GM23338 (cell line): Measurements from ENCODE around the gene ZNF532. TPM values are rescaled to one million over a fixed set of nuclear protein-coding genes. Genes with fewer than 3 reads are reported as not detected.

Experiments used
- ATAC-seq: fragments of 200-7000 bp; cut with Tn5 transposase; 3 replicates; pipeline ENCODE4 v1.9.1; 2020
- DNase-seq: peaks from one replicate; pipeline ENCODE4 v3.0.0-alpha.2; 2015; ENCODE audit warnings: low spot score
- H2AFZ ChIP-seq: fragments of 200-600 bp; sonication (generic); 2 replicates; pipeline ENCODE4 v1.8.0; 2016; ENCODE audit warnings: antibody characterized with exemption, mild to moderate bottlenecking, moderate library complexity
- H3F3A ChIP-seq: fragments of 200-600 bp; sonication (generic); replicated peaks from 2 replicates; pipeline ENCODE4 v1.8.0; 2017; ENCODE audit warnings: antibody characterized with exemption, mixed run types, low read depth
- H3K27ac ChIP-seq: fragments of 200-600 bp; sonication (generic); 2 replicates; pipeline ENCODE4 v1.6.1; 2016; ENCODE audit warnings: low read depth
- H3K27me3 ChIP-seq: fragments of 200-600 bp; sonication (generic); 2 replicates; pipeline ENCODE4 v1.8.0; 2016; ENCODE audit warnings: mild to moderate bottlenecking, mixed run types, moderate library complexity; ENCODE audit not compliant: insufficient read depth
- H3K36me3 ChIP-seq: fragments of 200-600 bp; sonication (generic); 2 replicates; pipeline ENCODE4 v1.8.0; 2016; ENCODE audit warnings: mild to moderate bottlenecking; ENCODE audit not compliant: insufficient read depth
- H3K4me1 ChIP-seq: fragments of 200-600 bp; sonication (generic); 2 replicates; pipeline ENCODE4 v1.8.0; 2016; ENCODE audit warnings: mild to moderate bottlenecking, moderate library complexity; ENCODE audit not compliant: insufficient read depth
- H3K4me2 ChIP-seq: fragments of 200-600 bp; sonication (generic); 2 replicates; pipeline ENCODE4 v1.7.1; 2017; ENCODE audit warnings: mixed run types
- H3K4me3 ChIP-seq: fragments of 200-600 bp; sonication (generic); 2 replicates; pipeline ENCODE4 v1.6.1; 2016; ENCODE audit warnings: mixed run types
- H3K79me2 ChIP-seq: fragments of 200-600 bp; sonication (generic); replicated peaks from 2 replicates; pipeline ENCODE4 v1.8.0; 2017; ENCODE audit warnings: mild to moderate bottlenecking; ENCODE audit not compliant: insufficient read depth
- H3K9me2 ChIP-seq: fragments of 200-600 bp; sonication (generic); 2 replicates; pipeline ENCODE4 v1.8.0; 2017; ENCODE audit not compliant: insufficient read depth
- H4K20me1 ChIP-seq: fragments of 200-600 bp; sonication (generic); replicated peaks from 2 replicates; pipeline ENCODE4 v1.8.0; 2017; ENCODE audit warnings: mild to moderate bottlenecking; ENCODE audit not compliant: insufficient read depth
- H3K27ac Mint-ChIP-seq: 2 replicates; pipeline ENCODE4 v1.8.0; 2020; ENCODE audit warnings: inconsistent platforms, mild to moderate bottlenecking, moderate library complexity, mixed read lengths
- H3K27me3 Mint-ChIP-seq: 3 replicates; pipeline ENCODE4 v1.8.0; 2022; ENCODE audit warnings: low read depth, mild to moderate bottlenecking, moderate library complexity, mixed read lengths, inconsistent platforms; ENCODE audit not compliant: insufficient read depth, poor library complexity
- H3K36me3 Mint-ChIP-seq: 3 replicates; pipeline ENCODE4 v1.8.0; 2021; ENCODE audit warnings: low read depth, mild to moderate bottlenecking, inconsistent platforms, moderate library complexity, mixed read lengths
- H3K4me1 Mint-ChIP-seq: 3 replicates; pipeline ENCODE4 v1.8.0; 2020; ENCODE audit warnings: mild to moderate bottlenecking, inconsistent platforms, mixed read lengths
- H3K4me3 Mint-ChIP-seq: 3 replicates; pipeline ENCODE4 v1.8.0; 2021; ENCODE audit warnings: moderate library complexity, mild to moderate bottlenecking, inconsistent platforms, mixed read lengths
- H3K9me3 Mint-ChIP-seq: 3 replicates; pipeline ENCODE4 v1.8.0; 2020; ENCODE audit warnings: moderate library complexity, mild to moderate bottlenecking, inconsistent platforms, mixed read lengths
- EZH2 ChIP-seq: fragments of 200-600 bp; sonication (generic); IDR thresholded peaks from one replicate; pipeline ENCODE4 v1.8.0; 2017; ENCODE audit warnings: antibody characterized with exemption, mild to moderate bottlenecking, low read depth; ENCODE audit not compliant: unreplicated experiment
- EZH2phosphoT487 ChIP-seq: fragments of 200-600 bp; sonication (generic); IDR thresholded peaks from one replicate; pipeline ENCODE4 v1.8.1; 2018; ENCODE audit warnings: antibody characterized with exemption; ENCODE audit not compliant: unreplicated experiment
- NANOG ChIP-seq: IDR thresholded peaks from 2 replicates; pipeline ENCODE4 v1.6.1; 2016; ENCODE audit warnings: antibody characterized with exemption, borderline replicate concordance
- ZNF331 ChIP-seq: fragments of 250-450 bp; sonication (Bioruptor Pico); IDR thresholded peaks from 2 replicates; pipeline ENCODE4 v1.5.0; 2020; ENCODE audit warnings: low read depth, mild to moderate bottlenecking, moderate library complexity
- ZNF462 ChIP-seq: fragments of 250-450 bp; sonication (Bioruptor Pico); IDR thresholded peaks from 2 replicates; pipeline ENCODE4 v1.5.0; 2020; ENCODE audit warnings: mild to moderate bottlenecking, moderate library complexity
- polyA plus RNA-seq: library from polyadenylated mRNA; unstranded; fragments of >200 nt; fragmentation: Nextera tagmentation; extraction: Ambion mirVana; gene quantifications from 2 replicates; pipeline ENCODE4 v1.2.1, GENCODE V29; 2016
- total RNA-seq: library from RNA; depleted of rRNA; stranded (reverse); fragments of >200 nt; shearing (Covaris generic); gene quantifications from 2 replicates; pipeline ENCODE4 v1.2.3, GENCODE V29; 2014

ZNF532 gene
- total and polyA plus RNA-seq, 2 experiments from 2014 or later = 51.5 to 225 TPM

DNA sequence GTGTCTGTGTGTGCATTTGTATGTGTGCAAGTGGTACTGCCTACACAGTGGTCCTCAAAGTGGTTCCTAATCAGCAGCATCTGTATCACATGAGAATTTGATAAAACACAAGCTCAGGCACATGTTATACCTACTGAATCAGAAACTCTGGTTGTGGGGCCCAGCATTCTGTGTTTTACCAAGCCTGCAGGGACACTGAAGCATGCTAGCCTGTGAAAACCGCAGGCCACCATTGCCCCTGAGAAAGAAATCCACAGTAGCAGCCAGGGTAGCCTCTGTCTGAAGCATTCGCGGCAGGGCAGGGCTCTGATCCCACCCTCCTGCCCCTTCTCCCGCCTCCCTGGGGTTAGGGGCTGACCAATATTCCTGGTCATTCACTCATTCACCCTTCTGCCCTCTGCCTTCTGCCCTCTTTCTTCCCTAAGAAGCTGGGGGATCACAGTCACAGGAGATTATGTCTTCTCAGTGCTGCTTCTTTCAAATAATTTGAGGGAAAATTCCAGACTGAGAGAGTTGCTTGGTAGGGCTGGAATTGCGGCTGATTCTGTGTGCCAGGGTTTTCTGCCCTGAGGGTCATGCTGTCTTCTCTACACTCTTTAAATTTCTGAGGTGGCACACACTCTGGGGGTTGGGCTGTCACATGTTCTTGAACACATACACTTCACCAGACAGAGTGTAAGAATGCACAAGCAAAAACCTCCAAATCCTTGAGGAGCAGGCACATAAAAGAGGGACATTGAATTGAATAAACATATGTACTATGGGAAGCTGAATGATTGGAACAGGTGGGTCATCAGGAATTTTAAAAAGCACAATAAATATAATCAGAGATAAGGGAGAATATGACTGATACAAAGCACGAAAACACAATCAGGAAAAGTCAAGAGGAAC lies 148.4 kb downstream of the ZNF532 start (continued):
- TF ChIP-seq ZNF462 (CRISPR knock-in tag) = no peak
- no peak for TF ChIP-seq EZH2phosphoT487
- TF ChIP-seq EZH2 = no peak
- no peak for TF ChIP-seq ZNF331 (CRISPR knock-in tag)
- TF ChIP-seq NANOG = no peak

DNA sequence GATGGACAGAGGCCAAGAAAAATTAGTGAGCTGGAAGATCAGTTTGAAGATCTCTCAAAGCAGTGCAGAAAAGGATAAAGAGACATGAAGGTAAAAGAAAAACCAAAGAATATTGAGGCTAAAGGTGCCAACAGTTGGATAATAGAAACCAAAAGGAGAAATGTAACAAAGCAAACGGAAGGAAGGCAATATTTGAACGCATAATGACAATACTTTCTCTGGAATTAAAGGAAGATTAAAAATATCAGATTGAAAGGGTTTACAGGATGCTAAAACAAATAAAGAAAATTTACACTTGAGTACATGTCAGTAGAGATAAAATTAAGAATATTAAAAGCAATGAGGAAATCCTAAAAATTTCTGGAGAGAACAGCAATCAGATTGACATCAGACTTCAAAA lies 149.1 kb downstream of the ZNF532 start:
- H3K27me3 ChIP-seq = no peaks in the 10 kb centered on the region
- no peak overlapping the region for H3K27ac ChIP-seq
- ATAC-seq = no peak
- TF ChIP-seq NANOG (no peak), ZNF462 (CRISPR knock-in tag) (no peak), EZH2phosphoT487 (no peak)

More for the DNA sequence above, 149.1 kb downstream of the ZNF532 start:
- H3K36me3 Mint-ChIP-seq = peaks cover 9% of the 10 kb centered on the region
- peaks cover 6% of the 10 kb centered on the region for H3K4me1 Mint-ChIP-seq
- Histone ChIP-seq H3K4me2 (no peak overlapping the region), H3K36me3 (0 out of 2 replicates have a peak, but pooled peaks cover 10% of the 10 kb centered on the region), H4K20me1 (no peaks in the 10 kb centered on the region), H3K4me1 (peaks cover 6% of the 10 kb centered on the region; the same call in 1 of the 2 replicates), H3K4me3 (no peak overlapping the region), H3F3A (no peaks in the 10 kb centered on the region), H2AFZ (no peak overlapping the region), H3K9me2 (no peaks in the 10 kb centered on the region), H3K79me2 (no peaks in the 10 kb centered on the region)
- H3K27ac Mint-ChIP-seq = no peak overlapping the region
- H3K9me3 Mint-ChIP-seq = peaks cover 16% of the 10 kb centered on the region
- DNase-seq = no peak
- no peak overlapping the region for H3K4me3 Mint-ChIP-seq
- peaks cover 3% of the 10 kb centered on the region for H3K27me3 Mint-ChIP-seq
